ENCODE data around the gene ODC1. TPM values are rescaled to one million over a fixed set of nuclear protein-coding genes. Genes with fewer than 3 reads are reported as not detected.

ODC1 gene
- total and polyA plus RNA-seq, 2 donors (not counting 3 experiments of a cell fraction or from before 2014, with no cell fraction given), result 109 to 132 TPM

DNA sequence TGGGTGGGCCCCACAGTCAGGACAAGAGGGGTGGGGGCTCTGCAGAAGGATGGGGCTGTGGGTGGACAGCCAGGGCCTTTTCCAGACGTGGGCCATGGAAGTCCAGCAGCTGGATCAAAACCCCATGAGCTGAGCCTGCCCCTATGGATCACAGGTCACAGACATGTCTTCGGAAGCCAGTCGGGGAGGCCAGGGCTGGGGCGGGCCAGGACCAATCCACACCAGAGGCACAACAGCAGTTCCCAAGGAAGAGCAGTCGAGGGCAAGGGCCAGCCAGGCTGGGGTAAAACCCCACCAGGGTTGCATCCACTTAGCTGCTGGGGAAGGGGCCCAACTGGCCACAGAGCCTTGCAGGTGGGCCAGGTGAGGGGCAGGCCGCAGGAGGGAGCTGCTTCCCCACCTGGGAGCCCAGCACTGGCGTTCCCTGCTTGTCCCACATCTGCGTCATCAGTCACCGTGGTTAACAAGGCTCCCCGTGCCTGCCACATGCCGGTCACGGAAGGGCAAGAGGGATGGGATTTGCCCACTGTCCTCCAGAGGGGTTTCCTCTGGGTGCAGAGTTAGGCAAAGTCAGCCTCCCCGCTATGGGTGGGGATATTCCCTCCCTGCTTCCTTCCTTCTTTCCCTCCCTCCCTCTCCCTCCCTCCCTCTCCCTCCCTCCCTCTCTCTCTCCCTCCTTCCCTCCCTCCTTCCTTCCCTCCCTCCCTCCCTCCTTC, 46.4 kb upstream of the ODC1 start:
- intact Hi-C loops (cut with micrococcal nuclease), result no loop called here
- Histone ChIP-seq H3K4me2 (ENCODE audit: insufficient read depth, low read length) (no peak overlapping the region), H4K20me1 (replicated peaks; ENCODE audit: control insufficient read depth, extremely low read depth, insufficient read depth, low read length) (no peaks in the 10 kb centered on the region), H3K9me1 (replicated peaks; ENCODE audit: control insufficient read depth, extremely low read depth, insufficient read depth, low read length) (no peaks in the 10 kb centered on the region), H2AFZ (ENCODE audit: low read depth, low read length) (no peak overlapping the region), H3K27ac (ENCODE audit: insufficient read depth, low read depth, low read length) (no peak overlapping the region), H3K4me3 (replicated peaks in 1 of 3; ENCODE audit: insufficient read depth in 1 of 3, low read depth in 1 of 3, low read length in 3 of 3) (no peak overlapping the region), H3K4me1 (ENCODE audit: control insufficient read depth, extremely low read depth, insufficient read depth, low read length) (no peaks in the 10 kb centered on the region), H3K9me3 (replicated peaks; ENCODE audit: control insufficient read depth, insufficient read depth, low read length) (no peaks in the 10 kb centered on the region), H3K36me3 (ENCODE audit: control insufficient read depth in 2 of 2, extremely low read depth in 1 of 2, insufficient read depth in 2 of 2, low read length in 2 of 2) (no peaks in the 10 kb centered on the region), H3K79me2 (ENCODE audit: control insufficient read depth, insufficient read depth, low read length) (no peaks in the 10 kb centered on the region), H3K9ac (replicated peaks; ENCODE audit: extremely low read depth, insufficient read depth, low read length) (no peak overlapping the region), H3K27me3 (ENCODE audit: control insufficient read depth in 2 of 2, insufficient read depth in 2 of 2, low read length in 2 of 2) (peaks cover 2 to 3% of the 10 kb centered on the region in 2 experiments)
- no peak for TF ChIP-seq MYC (IDR thresholded peaks at IDR 0.05; ENCODE audit: low read depth, low read length)
- TF ChIP-seq EZH2 (IDR thresholded peaks at IDR 0.05; ENCODE audit: borderline replicate concordance, low read depth, low read length, severe bottlenecking), result no peak
- no peak for TF ChIP-seq POLR2A (IDR thresholded peaks at IDR 0.05; ENCODE audit: low read depth, low read length)
- TF ChIP-seq FOS (IDR thresholded peaks at IDR 0.05; ENCODE audit: borderline replicate concordance, insufficient read depth, low read length), result no peak
- TF ChIP-seq GATA2 (IDR thresholded peaks at IDR 0.05; ENCODE audit: insufficient read depth, insufficient read length, low read depth, low read length), result no peak
- ChIA-PET CTCF (no interaction called here), POLR2A (no interaction called here)
- FAIRE-seq, result no peak
- BruUV-seq (replicated peaks), result no TSS peak
- no peak for DNase-seq (ENCODE audit: low read depth, low spot score)
- dilution Hi-C loops (cut with MboI; ENCODE audit: extremely low pct_ligation_motif_present, low sequenced_read_pairs), result no loop called here

DNA sequence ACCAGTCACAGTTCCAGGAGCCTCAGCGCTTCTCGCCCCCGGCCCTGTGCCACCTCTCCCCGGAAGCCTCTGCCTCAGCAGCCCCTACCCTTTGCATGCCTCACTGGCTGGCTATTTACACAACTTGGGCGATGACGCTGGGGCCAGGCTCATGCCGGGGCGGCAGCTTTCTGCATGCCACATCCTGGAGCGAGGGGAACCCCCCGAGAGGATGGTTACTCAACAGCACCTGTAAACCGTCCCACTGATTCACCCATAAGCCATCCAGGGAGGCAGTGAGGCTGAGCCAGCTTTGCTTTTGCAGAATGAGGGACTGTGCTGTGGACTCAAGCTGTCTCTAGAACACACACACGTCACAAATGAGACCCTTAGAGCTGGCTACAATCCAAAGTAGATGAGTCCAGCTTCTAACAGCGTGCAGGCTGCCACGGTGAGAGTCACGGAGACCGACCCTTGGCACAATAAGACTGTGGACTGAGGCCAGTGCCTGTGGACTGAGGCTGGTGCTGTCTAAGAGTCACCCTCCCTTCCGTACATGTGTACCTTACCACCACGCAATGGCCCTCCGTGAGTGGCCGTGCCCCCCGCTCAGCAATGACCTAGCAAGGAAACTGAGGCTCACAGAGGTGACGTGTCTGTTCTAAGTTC, 45.6 kb upstream of the ODC1 start:
- TF ChIP-seq MYC (IDR thresholded peaks at IDR 0.05; ENCODE audit: low read depth, low read length) (no peak), JUN (IDR thresholded peaks at IDR 0.05; ENCODE audit: borderline replicate concordance, insufficient read depth, insufficient read length, low read depth) (no peak), FOS (IDR thresholded peaks at IDR 0.05; ENCODE audit: borderline replicate concordance, insufficient read depth, low read length) (no peak), POLR2AphosphoS5 (IDR thresholded peaks at IDR 0.05; ENCODE audit: insufficient read depth, low read depth, low read length) (no peak), CTCF (IDR thresholded peaks at IDR 0.05; ENCODE audit: extremely low read depth in 1 of 2, insufficient read depth in 1 of 2, low read depth in 1 of 2, low read length in 2 of 2) (no peak), GATA2 (IDR thresholded peaks at IDR 0.05; ENCODE audit: insufficient read depth, insufficient read length, low read depth, low read length) (no peak), EZH2 (IDR thresholded peaks at IDR 0.05; ENCODE audit: borderline replicate concordance, low read depth, low read length, severe bottlenecking) (no peak), POLR2A (IDR thresholded peaks at IDR 0.05; ENCODE audit: low read depth, low read length) (no peak)
- TF ChIP-seq, protein P1, sequence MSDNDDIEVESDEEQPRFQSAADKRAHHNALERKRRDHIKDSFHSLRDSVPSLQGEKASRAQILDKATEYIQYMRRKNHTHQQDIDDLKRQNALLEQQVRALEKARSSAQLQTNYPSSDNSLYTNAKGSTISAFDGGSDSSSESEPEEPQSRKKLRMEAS (IDR thresholded peaks at IDR 0.05; ENCODE audit: insufficient read depth, insufficient read length), result no peak
- H2AFZ ChIP-seq (ENCODE audit: low read depth, low read length), result no peak overlapping the region
- H3K79me2 ChIP-seq (ENCODE audit: control insufficient read depth, insufficient read depth, low read length), result no peaks in the 10 kb centered on the region
- DNase-seq (ENCODE audit: low read depth, low spot score), result no peak
- H3K36me3 ChIP-seq (ENCODE audit: control insufficient read depth in 2 of 2, extremely low read depth in 1 of 2, insufficient read depth in 2 of 2, low read length in 2 of 2), result no peaks in the 10 kb centered on the region
- H3K4me3 ChIP-seq (replicated peaks in 1 of 3; ENCODE audit: insufficient read depth in 1 of 3, low read depth in 1 of 3, low read length in 3 of 3), result no peak overlapping the region
- POLR2A ChIA-PET, result no interaction called here
- CTCF ChIA-PET, result no interaction called here
- intact Hi-C loops (cut with micrococcal nuclease) (no loop called here), dilution Hi-C loops (cut with MboI; ENCODE audit: extremely low pct_ligation_motif_present, low sequenced_read_pairs) (no loop called here)
- no peak for FAIRE-seq
- no peak overlapping the region for H3K27ac ChIP-seq (ENCODE audit: insufficient read depth, low read depth, low read length)
- no peaks in the 10 kb centered on the region for H3K4me1 ChIP-seq (ENCODE audit: control insufficient read depth, extremely low read depth, insufficient read depth, low read length)
- no peaks in the 10 kb centered on the region for H3K9me1 ChIP-seq (replicated peaks; ENCODE audit: control insufficient read depth, extremely low read depth, insufficient read depth, low read length)
- no peak overlapping the region for H3K4me2 ChIP-seq (ENCODE audit: insufficient read depth, low read length)
- no TSS peak for BruUV-seq (replicated peaks)
- no peak overlapping the region for H3K9ac ChIP-seq (replicated peaks; ENCODE audit: extremely low read depth, insufficient read depth, low read length)
- no peaks in the 10 kb centered on the region for H3K9me3 ChIP-seq (replicated peaks; ENCODE audit: control insufficient read depth, insufficient read depth, low read length)
- no peaks in the 10 kb centered on the region for H4K20me1 ChIP-seq (replicated peaks; ENCODE audit: control insufficient read depth, extremely low read depth, insufficient read depth, low read length)
- H3K27me3 ChIP-seq (ENCODE audit: control insufficient read depth in 2 of 2, insufficient read depth in 2 of 2, low read length in 2 of 2), result peaks cover 2 to 3% of the 10 kb centered on the region in 2 experiments
